Measurements from ENCODE around the gene C4orf50.

GRCh38 chr4:5919571-5919970, 98.7 kb downstream of the C4orf50 start:
- TF ChIP-seq, protein P1, sequence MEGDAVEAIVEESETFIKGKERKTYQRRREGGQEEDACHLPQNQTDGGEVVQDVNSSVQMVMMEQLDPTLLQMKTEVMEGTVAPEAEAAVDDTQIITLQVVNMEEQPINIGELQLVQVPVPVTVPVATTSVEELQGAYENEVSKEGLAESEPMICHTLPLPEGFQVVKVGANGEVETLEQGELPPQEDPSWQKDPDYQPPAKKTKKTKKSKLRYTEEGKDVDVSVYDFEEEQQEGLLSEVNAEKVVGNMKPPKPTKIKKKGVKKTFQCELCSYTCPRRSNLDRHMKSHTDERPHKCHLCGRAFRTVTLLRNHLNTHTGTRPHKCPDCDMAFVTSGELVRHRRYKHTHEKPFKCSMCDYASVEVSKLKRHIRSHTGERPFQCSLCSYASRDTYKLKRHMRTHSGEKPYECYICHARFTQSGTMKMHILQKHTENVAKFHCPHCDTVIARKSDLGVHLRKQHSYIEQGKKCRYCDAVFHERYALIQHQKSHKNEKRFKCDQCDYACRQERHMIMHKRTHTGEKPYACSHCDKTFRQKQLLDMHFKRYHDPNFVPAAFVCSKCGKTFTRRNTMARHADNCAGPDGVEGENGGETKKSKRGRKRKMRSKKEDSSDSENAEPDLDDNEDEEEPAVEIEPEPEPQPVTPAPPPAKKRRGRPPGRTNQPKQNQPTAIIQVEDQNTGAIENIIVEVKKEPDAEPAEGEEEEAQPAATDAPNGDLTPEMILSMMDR (IDR thresholded peaks at IDR 0.05; ENCODE audit: borderline replicate concordance, extremely low read depth, low read length, poor library complexity, severe bottlenecking): no peak
- TF ChIP-seq EZH2 (IDR thresholded peaks at IDR 0.05; ENCODE audit: borderline replicate concordance, low read depth, low read length, severe bottlenecking): no peak

All from DND-41 (cell line).